Mesothelial cell of epicardium (in vitro differentiated cells): ENCODE results near the gene MMP2. TPM values are rescaled to one million over a fixed set of nuclear protein-coding genes. Genes with fewer than 3 reads are reported as not detected.

Experiments
- DNase-seq, 2 experiments: peaks; one replicate each; pipeline ENCODE4 v3.0.0; 2021; ENCODE audit warnings: low spot score in 2 of 2; ENCODE audit not compliant: unreplicated experiment in 2 of 2
- H3K27ac Mint-ChIP-seq: 2 replicates; pipeline ENCODE4 v1.8.0; 2021; ENCODE audit warnings: mixed read lengths
- H3K27me3 Mint-ChIP-seq: 2 replicates; pipeline ENCODE4 v1.8.0; 2021; ENCODE audit warnings: low read depth, mixed read lengths
- H3K36me3 Mint-ChIP-seq: 2 replicates; pipeline ENCODE4 v1.8.0; 2021; ENCODE audit warnings: mixed read lengths
- H3K4me1 Mint-ChIP-seq: 2 replicates; pipeline ENCODE4 v1.8.0; 2021; ENCODE audit warnings: mixed read lengths
- H3K4me3 Mint-ChIP-seq: 2 replicates; pipeline ENCODE4 v1.8.0; 2021; ENCODE audit warnings: mild to moderate bottlenecking, moderate library complexity, mixed read lengths
- H3K9me3 Mint-ChIP-seq: 2 replicates; pipeline ENCODE4 v1.8.0; 2021; ENCODE audit warnings: mixed read lengths
- total RNA-seq: library from RNA; stranded (reverse); gene quantifications from 3 replicates; pipeline ENCODE4 v1.2.1, GENCODE V29; 2021
- TF ChIP-seq, protein P1 (sequence below): fragments of 200-600 bp; sonication (generic); IDR thresholded peaks from one replicate; pipeline ENCODE4 v1.5.0; 2021; ENCODE audit warnings: antibody characterized with exemption; ENCODE audit not compliant: unreplicated experiment

The MMP2 gene
- total RNA-seq, 1 donor from 2014 or later = 385 TPM

GRCh38 chr16:55462241-55462640, 16.8 kb upstream of the MMP2 start:
- Mint-ChIP-seq H3K27ac (no peak overlapping the region), H3K4me1 (no peaks in the 10 kb centered on the region), H3K27me3 (peaks cover 1% of the 10 kb centered on the region), H3K36me3 (no peaks in the 10 kb centered on the region), H3K9me3 (no peaks in the 10 kb centered on the region), H3K4me3 (no peak overlapping the region)
- TF ChIP-seq, protein P1, sequence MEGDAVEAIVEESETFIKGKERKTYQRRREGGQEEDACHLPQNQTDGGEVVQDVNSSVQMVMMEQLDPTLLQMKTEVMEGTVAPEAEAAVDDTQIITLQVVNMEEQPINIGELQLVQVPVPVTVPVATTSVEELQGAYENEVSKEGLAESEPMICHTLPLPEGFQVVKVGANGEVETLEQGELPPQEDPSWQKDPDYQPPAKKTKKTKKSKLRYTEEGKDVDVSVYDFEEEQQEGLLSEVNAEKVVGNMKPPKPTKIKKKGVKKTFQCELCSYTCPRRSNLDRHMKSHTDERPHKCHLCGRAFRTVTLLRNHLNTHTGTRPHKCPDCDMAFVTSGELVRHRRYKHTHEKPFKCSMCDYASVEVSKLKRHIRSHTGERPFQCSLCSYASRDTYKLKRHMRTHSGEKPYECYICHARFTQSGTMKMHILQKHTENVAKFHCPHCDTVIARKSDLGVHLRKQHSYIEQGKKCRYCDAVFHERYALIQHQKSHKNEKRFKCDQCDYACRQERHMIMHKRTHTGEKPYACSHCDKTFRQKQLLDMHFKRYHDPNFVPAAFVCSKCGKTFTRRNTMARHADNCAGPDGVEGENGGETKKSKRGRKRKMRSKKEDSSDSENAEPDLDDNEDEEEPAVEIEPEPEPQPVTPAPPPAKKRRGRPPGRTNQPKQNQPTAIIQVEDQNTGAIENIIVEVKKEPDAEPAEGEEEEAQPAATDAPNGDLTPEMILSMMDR = no peak
- no peak for DNase-seq

GRCh38 chr16:55464375-55464774, 14.6 kb upstream of the MMP2 start:
- Mint-ChIP-seq H3K27me3 (peaks cover 1% of the 10 kb centered on the region), H3K4me1 (no peaks in the 10 kb centered on the region), H3K4me3 (no peak overlapping the region), H3K9me3 (no peaks in the 10 kb centered on the region), H3K36me3 (no peaks in the 10 kb centered on the region), H3K27ac (no peak overlapping the region)
- DNase-seq = no peak
- TF ChIP-seq, protein P1 = no peak

DNA sequence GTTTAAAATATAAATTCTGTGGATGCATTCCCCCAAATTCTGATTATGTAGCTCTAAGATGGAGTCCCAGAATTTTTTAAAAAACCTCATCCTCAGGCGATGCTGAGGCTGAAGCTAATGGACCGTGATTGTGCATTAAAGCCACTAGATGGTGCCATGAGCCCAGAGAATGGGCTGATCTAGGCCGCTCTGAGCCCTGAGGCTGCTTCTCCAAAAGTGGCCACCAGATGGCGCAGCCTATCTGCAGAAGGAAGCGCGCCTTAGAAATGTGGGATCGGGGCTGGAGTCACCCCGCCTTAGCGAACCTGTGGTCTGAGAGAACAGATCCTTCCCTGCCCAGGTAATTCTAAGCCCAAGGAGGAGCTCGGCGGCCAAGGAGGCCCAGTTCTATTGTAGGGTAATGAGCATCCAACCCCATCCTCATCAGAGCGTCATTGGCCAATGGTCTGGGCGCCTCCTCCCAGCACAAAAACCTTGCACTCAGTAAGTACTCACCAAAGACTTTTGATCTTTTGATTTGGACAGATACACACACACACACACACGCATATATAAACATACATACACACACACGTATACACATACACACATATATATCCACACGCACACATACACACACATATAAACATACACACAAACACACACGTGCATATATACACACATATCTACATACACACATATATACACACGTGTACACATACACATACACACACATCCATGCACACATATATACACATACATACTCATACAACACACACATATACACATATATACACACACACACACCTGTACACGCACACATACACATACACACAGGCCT, 13.7 kb upstream of the MMP2 start:
- Mint-ChIP-seq H3K4me3 (no peak overlapping the region), H3K27me3 (no peaks in the 10 kb centered on the region), H3K27ac (no peak overlapping the region), H3K36me3 (no peaks in the 10 kb centered on the region), H3K9me3 (no peaks in the 10 kb centered on the region), H3K4me1 (no peaks in the 10 kb centered on the region)
- peak; percentile 81 to 96 for DNase-seq
- TF ChIP-seq, protein P1 = peak; percentile 99

DNA sequence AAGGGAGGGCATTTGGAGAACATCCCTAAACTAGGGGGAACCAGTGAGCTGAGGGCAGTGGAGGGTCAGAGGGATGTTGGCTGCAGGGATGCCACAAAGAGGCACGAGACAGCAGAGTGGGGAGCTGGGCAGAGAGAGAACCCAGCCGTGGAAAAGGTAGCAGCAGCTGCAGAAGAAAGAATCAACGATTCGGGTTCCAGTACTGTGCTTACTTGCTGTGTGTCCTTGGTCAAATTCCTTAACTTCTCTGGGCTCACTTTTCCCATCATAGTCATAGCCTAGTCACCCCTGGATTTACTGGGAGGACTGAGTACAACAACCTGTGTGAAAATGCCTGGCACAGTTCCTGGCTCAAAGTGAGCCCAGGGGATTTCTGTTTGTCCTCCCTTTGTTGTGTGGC, 12.8 kb upstream of the MMP2 start:
- H3K9me3 Mint-ChIP-seq = no peaks in the 10 kb centered on the region
- no peak overlapping the region for H3K4me3 Mint-ChIP-seq
- no peaks in the 10 kb centered on the region for H3K4me1 Mint-ChIP-seq
- no peaks in the 10 kb centered on the region for H3K36me3 Mint-ChIP-seq
- DNase-seq = no peak
- H3K27me3 Mint-ChIP-seq = no peaks in the 10 kb centered on the region
- TF ChIP-seq, protein P1 = no peak
- H3K27ac Mint-ChIP-seq = no peak overlapping the region

DNA sequence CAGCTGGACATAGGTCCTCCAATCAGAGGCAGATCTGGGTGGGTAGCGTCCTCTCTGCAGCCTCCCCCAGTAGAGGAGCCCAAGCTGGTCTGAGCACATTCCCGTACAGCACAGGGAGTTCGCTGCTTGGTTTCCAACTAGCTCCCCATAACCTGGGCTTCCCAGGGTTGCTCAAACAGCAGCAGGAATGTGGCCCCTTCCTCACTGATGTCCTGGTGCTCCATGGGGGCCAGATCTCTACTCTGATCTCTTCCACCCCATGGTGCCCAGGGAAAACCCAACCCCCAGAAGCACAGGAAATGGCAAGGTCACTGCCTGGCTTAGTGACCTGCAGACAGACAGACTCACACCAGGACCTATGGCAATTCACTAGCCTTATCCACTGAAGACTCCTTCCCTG, 11.1 kb upstream of the MMP2 start:
- TF ChIP-seq, protein P1 = no peak
- Mint-ChIP-seq H3K36me3 (no peaks in the 10 kb centered on the region), H3K27me3 (no peaks in the 10 kb centered on the region), H3K27ac (no peak overlapping the region), H3K4me3 (no peak overlapping the region), H3K4me1 (no peaks in the 10 kb centered on the region), H3K9me3 (no peaks in the 10 kb centered on the region)
- no peak for DNase-seq
